DOHH2 (cell line): ENCODE results near the gene MARCHF3.

ENCODE experiments used
- H3F3A ChIP-seq: fragments of 200-600 bp; sonication (generic), shearing (Covaris generic); 2 replicates; pipeline ENCODE4 v1.6.0; 2016; ENCODE audit warnings: antibody characterized with exemption, mild to moderate bottlenecking; ENCODE audit not compliant: control insufficient read depth, insufficient read depth
- H3K27ac ChIP-seq: fragments of 200-600 bp; sonication (generic); 2 replicates; pipeline ENCODE4 v1.5.1; 2014; ENCODE audit warnings: low read depth, mild to moderate bottlenecking, low read length, moderate library complexity
- H3K27me3 ChIP-seq: fragments of 200-600 bp; sonication (generic); 2 replicates; pipeline ENCODE4 v1.6.1; 2014; ENCODE audit warnings: mild to moderate bottlenecking, low read length, mixed read lengths; ENCODE audit not compliant: control insufficient read depth
- H3K36me3 ChIP-seq: fragments of 200-600 bp; sonication (generic); 2 replicates; pipeline ENCODE4 v1.6.1; 2014; ENCODE audit warnings: mild to moderate bottlenecking, low read length, moderate library complexity, mixed read lengths; ENCODE audit not compliant: control insufficient read depth
- H3K4me1 ChIP-seq: fragments of 200-600 bp; sonication (generic); 2 replicates; pipeline ENCODE4 v1.6.1; 2014; ENCODE audit warnings: mild to moderate bottlenecking, low read length, mixed read lengths; ENCODE audit not compliant: control insufficient read depth
- H3K4me2 ChIP-seq: fragments of 200-600 bp; sonication (generic); 2 replicates; pipeline ENCODE4 v1.6.0; 2014; ENCODE audit warnings: mild to moderate bottlenecking, low read length, moderate library complexity
- H3K4me3 ChIP-seq: fragments of 200-600 bp; sonication (generic); 2 replicates; pipeline ENCODE4 v1.5.1; 2014; ENCODE audit warnings: mild to moderate bottlenecking, low read length, mixed read lengths
- H3K79me2 ChIP-seq: fragments of 200-600 bp; sonication (generic); 2 replicates; pipeline ENCODE4 v1.6.1; 2014; ENCODE audit warnings: mild to moderate bottlenecking, low read length, mixed read lengths; ENCODE audit not compliant: control insufficient read depth
- H3K9me2 ChIP-seq: fragments of 200-600 bp; sonication (generic); replicated peaks from 2 replicates; pipeline ENCODE4 v1.6.1; 2014; ENCODE audit warnings: mild to moderate bottlenecking, low read length, mixed read lengths; ENCODE audit not compliant: control insufficient read depth
- H3K9me3 ChIP-seq: fragments of 200-600 bp; sonication (generic); 2 replicates; pipeline ENCODE4 v1.6.1; 2014; ENCODE audit warnings: antibody characterized with exemption, low read length, mixed read lengths; ENCODE audit not compliant: control insufficient read depth, insufficient read depth
- H4K20me1 ChIP-seq: fragments of 200-600 bp; sonication (generic); 2 replicates; pipeline ENCODE4 v1.6.0; 2014; ENCODE audit warnings: low read depth, mild to moderate bottlenecking, antibody characterized with exemption, low read length, moderate library complexity; ENCODE audit not compliant: control insufficient read depth, insufficient read depth
- CTCF ChIP-seq: fragments of 200-600 bp; sonication (generic); IDR thresholded peaks from one replicate; pipeline ENCODE4 v1.5.1; 2014; ENCODE audit warnings: antibody characterized with exemption, mild to moderate bottlenecking, low read depth, low read length; ENCODE audit not compliant: poor library complexity, severe bottlenecking
- EZH2phosphoT487 ChIP-seq: fragments of 200-600 bp; sonication (generic); IDR thresholded peaks from 2 replicates; pipeline ENCODE4 v1.6.1; 2017; ENCODE audit warnings: borderline replicate concordance, mild to moderate bottlenecking, antibody characterized with exemption, low read length, moderate library complexity, mixed read lengths

Gene MARCHF3

DNA sequence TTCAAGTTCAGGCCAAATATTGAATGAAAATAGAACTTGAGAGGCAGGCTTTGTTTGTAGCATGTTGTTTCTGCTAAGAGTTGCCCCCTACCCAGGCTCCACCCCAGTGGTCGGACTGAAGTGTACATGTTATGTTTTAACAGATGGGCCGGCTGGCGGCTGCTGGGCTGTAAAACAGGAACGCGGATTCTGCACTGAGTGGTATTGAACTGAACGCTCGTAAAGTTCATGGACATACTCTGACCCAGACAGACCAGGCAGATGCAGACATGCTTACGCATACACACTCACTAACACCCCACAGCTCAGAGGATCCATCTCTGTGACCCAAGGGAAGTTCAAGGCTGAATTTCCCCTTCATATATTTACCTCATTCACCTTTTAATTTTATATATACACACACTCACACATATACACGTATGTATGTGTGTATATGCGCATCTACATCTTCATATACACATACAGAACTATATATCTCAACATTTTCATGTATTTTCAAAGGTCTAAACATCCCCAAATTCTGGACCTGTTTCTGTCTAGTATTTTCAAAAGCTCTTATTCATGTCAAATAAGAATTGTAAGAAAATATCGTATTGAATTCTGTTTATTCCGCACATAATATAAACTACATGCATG, 1.4 kb downstream of the MARCHF3 start:
- peak overlapping the region; percentile 95 for H3K4me3 ChIP-seq

DNA sequence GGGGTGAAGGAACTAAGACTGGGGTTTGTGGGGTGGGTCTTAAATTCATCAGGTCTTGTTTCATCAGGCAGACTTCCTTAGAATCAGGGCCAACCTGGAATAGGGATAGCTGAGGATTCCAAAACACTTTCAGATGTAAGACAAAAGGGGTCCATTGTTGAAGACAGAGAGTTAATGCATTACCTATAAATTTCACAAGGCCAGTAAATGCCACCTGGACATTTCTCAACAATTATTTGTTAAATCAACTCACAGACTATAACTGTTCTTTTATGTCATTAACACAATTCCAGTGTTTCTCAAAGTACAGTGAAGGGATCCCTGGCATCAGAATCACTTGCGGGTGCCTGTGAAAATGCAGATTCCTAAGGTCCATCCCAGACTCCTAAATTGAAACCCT, 2.8 kb downstream of the MARCHF3 start:
- Histone ChIP-seq H3K9me3 (no peaks in the 10 kb centered on the region), H3K4me3 (no peak overlapping the region), H3K79me2 (peaks cover 56% of the 10 kb centered on the region)

More for the DNA sequence above, 1.4 kb downstream of the MARCHF3 start:
- Histone ChIP-seq H3K4me2 (peak overlapping the region; percentile 78), H3K9me3 (no peaks in the 10 kb centered on the region), H3K79me2 (peaks cover 51% of the 10 kb centered on the region), H3K9me2 (no peaks in the 10 kb centered on the region), H3F3A (no peaks in the 10 kb centered on the region), H3K36me3 (peaks cover 5% of the 10 kb centered on the region; the same call in 1 of the 2 replicates), H3K27ac (no peak overlapping the region), H3K27me3 (peaks cover 4% of the 10 kb centered on the region; the same call in 1 of the 2 replicates), H4K20me1 (peaks cover 3% of the 10 kb centered on the region; the same call in 1 of the 2 replicates), H3K4me1 (peaks cover 39% of the 10 kb centered on the region)
- TF ChIP-seq CTCF (no peak), EZH2phosphoT487 (no peak)

GRCh38 chr5:127026166-127026565, 4.2 kb downstream of the MARCHF3 start:
- Histone ChIP-seq H3K36me3 (peaks cover 5% of the 10 kb centered on the region; the same call in 1 of the 2 replicates), H3K9me3 (no peaks in the 10 kb centered on the region), H3K27me3 (peaks cover 4% of the 10 kb centered on the region; the same call in 1 of the 2 replicates), H4K20me1 (peaks cover 3% of the 10 kb centered on the region; the same call in 1 of the 2 replicates), H3K79me2 (peaks cover 63% of the 10 kb centered on the region), H3F3A (no peaks in the 10 kb centered on the region), H3K4me3 (no peak overlapping the region), H3K9me2 (no peaks in the 10 kb centered on the region), H3K4me2 (no peak overlapping the region), H3K27ac (no peak overlapping the region), H3K4me1 (peaks cover 34% of the 10 kb centered on the region)
- TF ChIP-seq CTCF (no peak), EZH2phosphoT487 (no peak)

More for the DNA sequence above, 2.8 kb downstream of the MARCHF3 start:
- no peak overlapping the region for H3K4me2 ChIP-seq
- H4K20me1 ChIP-seq = peaks cover 3% of the 10 kb centered on the region; the same call in 1 of the 2 replicates
- H3K9me2 ChIP-seq = no peaks in the 10 kb centered on the region
- peaks cover 4% of the 10 kb centered on the region; the same call in 1 of the 2 replicates for H3K27me3 ChIP-seq
- no peak for TF ChIP-seq EZH2phosphoT487
- no peak for TF ChIP-seq CTCF
- H3K4me1 ChIP-seq = peaks cover 39% of the 10 kb centered on the region
- H3K36me3 ChIP-seq = peaks cover 5% of the 10 kb centered on the region; the same call in 1 of the 2 replicates
- no peaks in the 10 kb centered on the region for H3F3A ChIP-seq
- no peak overlapping the region for H3K27ac ChIP-seq
